Chondrocyte (in vitro differentiated cells): Measurements from ENCODE around the gene WEE1. TPM values are rescaled to one million over a fixed set of nuclear protein-coding genes. Genes with fewer than 3 reads are reported as not detected.

Experiments used
- DNase-seq: peaks from one replicate; pipeline ENCODE4 v3.0.0; 2021; ENCODE audit warnings: mixed read lengths, low spot score
- H3K27ac Mint-ChIP-seq: one replicate; pipeline ENCODE4 v1.8.0; 2021; ENCODE audit warnings: mild to moderate bottlenecking, moderate library complexity, mixed read lengths; ENCODE audit not compliant: unreplicated experiment
- H3K27me3 Mint-ChIP-seq: 2 replicates; pipeline ENCODE4 v1.8.0; 2021; ENCODE audit warnings: low read depth, mixed read lengths
- H3K36me3 Mint-ChIP-seq: 2 replicates; pipeline ENCODE4 v1.8.0; 2021; ENCODE audit warnings: low read depth, mixed read lengths
- H3K4me1 Mint-ChIP-seq: 2 replicates; pipeline ENCODE4 v1.8.0; 2021; ENCODE audit warnings: low read depth, mild to moderate bottlenecking, mixed read lengths
- H3K4me3 Mint-ChIP-seq: one replicate; pipeline ENCODE4 v1.8.0; 2021; ENCODE audit warnings: mild to moderate bottlenecking, moderate library complexity, mixed read lengths; ENCODE audit not compliant: unreplicated experiment
- H3K9me3 Mint-ChIP-seq: 2 replicates; pipeline ENCODE4 v1.8.0; 2021; ENCODE audit warnings: low read depth, mixed read lengths
- CTCF ChIP-seq: fragments of 200-600 bp; sonication (generic); IDR thresholded peaks from 2 replicates; pipeline ENCODE4 v1.5.0; 2021; ENCODE audit warnings: antibody characterized with exemption, mild to moderate bottlenecking, moderate library complexity
- total RNA-seq: library from RNA; stranded (reverse); gene quantifications from 3 replicates; pipeline ENCODE4 v1.2.1, GENCODE V29; 2021

The WEE1 gene
- total RNA-seq, 1 donor from 2014 or later = 17.8 TPM

GRCh38 chr11:9571071-9571762 is 2.3 kb upstream of the WEE1 start:
- Mint-ChIP-seq H3K27me3 (no peaks in the 10 kb centered on the region), H3K9me3 (no peaks in the 10 kb centered on the region), H3K4me1 (peaks cover 63% of the 10 kb centered on the region), H3K4me3 (no peak overlapping the region), H3K27ac (peak overlapping the region; percentile 96), H3K36me3 (no peaks in the 10 kb centered on the region)
- no peak for DNase-seq
- TF ChIP-seq CTCF = no peak

- peak overlapping the region; percentile 74 for H3K4me3 Mint-ChIP-seq
- peak overlapping the region; percentile 96 for H3K27ac Mint-ChIP-seq
- no peak for TF ChIP-seq CTCF
- no peaks in the 10 kb centered on the region for H3K27me3 Mint-ChIP-seq
- no peaks in the 10 kb centered on the region for H3K9me3 Mint-ChIP-seq
- H3K4me1 Mint-ChIP-seq = peaks cover 63% of the 10 kb centered on the region
- no peak for DNase-seq
- H3K36me3 Mint-ChIP-seq = no peaks in the 10 kb centered on the region
These were observed 1.7 kb upstream of the WEE1 start for GRCh38 chr11:9571763-9572115.

GRCh38 chr11:9573775-9574621 is 528 bp downstream of the WEE1 start:
- TF ChIP-seq CTCF = no peak
- H3K27ac Mint-ChIP-seq = peak overlapping the region; percentile 88
- no peaks in the 10 kb centered on the region for H3K36me3 Mint-ChIP-seq
- no peak for DNase-seq
- H3K4me3 Mint-ChIP-seq = peak overlapping the region; percentile 88
- H3K27me3 Mint-ChIP-seq = no peaks in the 10 kb centered on the region
- no peaks in the 10 kb centered on the region for H3K9me3 Mint-ChIP-seq
- H3K4me1 Mint-ChIP-seq = peaks cover 63% of the 10 kb centered on the region

- DNase-seq = no peak
- Mint-ChIP-seq H3K4me1 (peaks cover 61% of the 10 kb centered on the region), H3K27ac (peak overlapping the region; percentile 82), H3K4me3 (peak overlapping the region; percentile 88), H3K36me3 (peaks cover 1% of the 10 kb centered on the region), H3K27me3 (no peaks in the 10 kb centered on the region), H3K9me3 (no peaks in the 10 kb centered on the region)
- no peak for TF ChIP-seq CTCF
These were observed 1.3 kb downstream of the WEE1 start for GRCh38 chr11:9574622-9575259.
